ENCODE results near the gene SCN4A.
"Not testable (repeated sequence)": the region's sequence is repeated elsewhere in the genome, so short reads cannot be mapped to it uniquely, and the experiment has no call there.

Gene SCN4A

DNA sequence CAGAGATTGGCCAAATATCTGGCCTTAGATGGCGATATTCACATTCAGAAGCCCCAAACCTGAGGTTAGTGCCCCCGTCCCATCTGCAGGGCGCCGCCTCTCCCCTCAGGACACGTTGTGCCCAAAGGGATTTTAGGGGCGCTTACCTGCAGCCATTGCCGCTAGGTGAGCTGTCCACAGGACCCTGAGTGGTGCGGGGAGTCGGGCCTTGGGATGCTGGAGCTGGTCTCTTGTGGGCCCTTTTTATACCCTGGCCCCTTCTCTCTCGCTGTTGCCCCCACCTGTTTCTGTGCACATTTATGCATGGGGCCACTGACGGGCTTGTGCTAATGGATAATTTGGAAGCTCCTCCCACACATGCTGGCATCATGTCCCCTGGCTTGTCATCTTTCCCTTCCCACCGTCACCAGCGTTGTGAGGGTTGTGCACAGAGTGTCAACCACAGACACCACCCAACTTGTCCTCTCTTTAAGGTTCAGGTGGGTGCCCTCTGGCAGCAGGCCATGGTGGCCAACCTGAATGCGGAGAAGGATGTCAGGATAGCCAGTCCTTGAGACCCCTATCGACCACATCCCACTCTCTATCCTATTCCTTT, 61.6 kb downstream of the SCN4A start, which contains the start of gene CSHL1:
CSHL1 (minus strand) TSS at position 218 of the 595 bp plus-strand sequence; CDS start at position 156, 62 bp downstream.
- no peak for FAIRE-seq

DNA sequence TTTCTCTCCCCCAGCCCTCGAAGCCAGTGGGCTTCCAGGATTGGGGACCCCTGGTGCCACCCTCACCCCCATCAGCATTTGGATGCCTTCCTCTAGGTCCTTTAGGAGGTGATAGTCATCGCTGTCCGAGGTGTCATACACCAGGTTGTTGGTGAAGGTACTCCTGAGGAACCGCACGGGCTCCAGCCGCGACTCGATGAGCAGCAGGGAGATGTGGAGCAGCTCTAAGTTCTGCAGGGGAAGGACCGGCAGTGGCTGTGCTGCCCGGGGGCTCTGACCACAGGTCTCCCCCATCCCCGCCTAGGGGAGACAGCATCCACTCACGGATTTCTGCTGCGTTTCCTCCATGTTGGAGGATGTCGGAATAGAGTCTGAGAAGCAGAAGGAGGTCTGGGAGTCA, 62.6 kb downstream of the SCN4A start:
- no peak for FAIRE-seq

DNA sequence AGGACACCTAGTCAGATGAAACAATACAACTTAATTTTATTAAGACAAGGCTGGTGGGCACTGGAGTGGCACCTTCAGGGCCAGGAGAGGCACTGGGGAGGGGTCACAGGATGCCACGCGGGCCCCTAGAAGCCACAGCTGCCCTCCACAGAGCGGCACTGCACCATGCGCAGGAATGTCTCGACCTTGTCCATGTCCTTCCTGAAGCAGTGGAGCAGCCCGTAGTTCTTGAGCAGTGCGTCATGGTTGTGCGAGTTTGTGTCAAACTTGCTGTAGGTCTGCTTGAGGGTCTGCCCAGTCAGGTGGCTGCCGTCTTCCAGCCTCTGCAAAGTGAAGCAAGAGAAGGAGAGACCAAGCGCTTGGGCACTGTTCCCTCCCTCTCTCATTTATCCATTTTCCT, 63.1 kb downstream of the SCN4A start:
- not testable (repeated sequence) for FAIRE-seq

DNA sequence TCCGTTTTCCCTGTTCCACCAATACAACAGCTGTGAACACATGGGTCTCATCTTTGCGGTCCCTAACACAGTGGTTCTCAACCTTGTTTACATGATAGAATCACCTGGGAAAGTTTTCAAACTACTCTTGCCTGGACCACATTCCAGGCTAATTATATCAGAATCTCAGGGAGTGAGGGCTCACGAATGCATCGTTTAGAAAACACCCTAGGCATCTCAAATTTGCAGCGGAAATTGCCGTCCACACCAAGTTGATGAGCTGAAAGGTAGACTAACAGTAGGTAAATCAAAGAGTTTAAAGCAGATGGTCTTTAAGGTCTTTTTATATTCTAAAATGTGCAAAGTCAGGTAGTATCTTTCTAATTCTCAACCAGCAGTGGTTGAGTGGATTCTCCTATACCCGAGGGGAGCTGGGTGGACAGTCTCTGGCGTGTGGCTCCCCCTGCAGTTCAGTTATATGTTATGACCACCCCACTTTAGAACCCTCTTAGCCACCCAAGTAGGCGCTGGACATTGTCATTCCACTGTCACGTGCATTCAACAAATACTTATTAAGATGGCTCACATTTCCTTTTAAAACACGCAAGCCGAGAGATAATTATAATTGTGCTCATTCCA, 65.4 kb downstream of the SCN4A start:
- FAIRE-seq: not testable (repeated sequence)

DNA sequence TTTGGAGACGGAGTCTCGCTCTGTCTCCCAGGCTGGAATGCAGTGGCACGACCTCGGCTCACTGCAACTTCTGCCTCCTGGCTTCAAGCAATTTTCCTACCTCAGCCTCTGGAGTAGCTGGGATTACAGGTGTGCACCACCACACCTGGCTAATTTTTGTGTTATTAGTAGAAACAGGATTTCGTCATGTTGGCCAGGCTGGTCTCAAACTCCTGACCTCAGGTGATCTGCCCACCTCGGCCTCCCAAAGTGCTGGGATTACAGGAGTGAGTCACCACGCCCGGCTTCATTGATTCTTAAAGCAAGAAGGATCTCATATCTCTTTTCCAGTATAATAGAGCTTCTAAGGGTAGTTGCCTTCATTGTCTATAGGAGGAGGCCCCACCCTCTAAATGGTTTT, 67.9 kb downstream of the SCN4A start:
- FAIRE-seq: not testable (repeated sequence)

DNA sequence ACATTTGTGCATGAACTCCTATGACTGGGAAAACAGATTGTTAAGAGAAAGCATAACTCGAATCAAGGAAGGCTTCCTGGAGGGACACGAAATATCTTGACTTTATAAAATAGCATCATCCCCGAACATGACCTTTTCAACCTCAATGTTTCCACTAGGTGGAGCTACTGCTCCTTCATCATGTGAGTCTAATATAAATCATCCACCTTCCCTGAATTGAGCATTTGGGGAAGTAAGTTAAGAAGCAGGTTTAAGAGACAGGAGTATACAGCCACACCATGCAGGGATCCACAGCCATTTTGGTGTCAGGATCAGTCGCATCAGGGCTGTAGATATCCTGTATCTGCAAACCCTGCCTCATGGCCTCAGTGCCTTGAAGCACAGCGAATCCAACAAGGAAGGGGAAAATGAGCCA, 68.9 kb downstream of the SCN4A start:
- FAIRE-seq: not testable (repeated sequence)

DNA sequence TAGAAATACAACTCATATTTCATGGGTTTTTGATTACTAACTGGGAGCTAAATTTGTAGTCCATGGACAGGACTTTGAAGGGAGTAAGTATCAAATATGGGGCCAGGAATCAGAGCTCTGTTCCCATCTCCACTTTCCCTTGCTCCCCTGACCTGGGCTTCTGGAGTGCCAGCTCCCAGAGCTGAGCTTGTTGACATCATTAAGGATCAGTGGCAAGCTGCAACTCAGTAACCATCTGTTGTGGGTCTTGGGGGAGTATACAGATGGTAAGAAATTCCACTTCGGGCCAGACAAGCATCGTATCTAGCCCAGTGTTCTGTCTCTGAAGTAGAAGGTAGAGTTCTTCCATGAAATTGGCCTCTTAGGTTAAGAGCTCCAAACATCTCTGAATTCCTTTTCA, 70.7 kb downstream of the SCN4A start:
- FAIRE-seq: not testable (repeated sequence)

DNA sequence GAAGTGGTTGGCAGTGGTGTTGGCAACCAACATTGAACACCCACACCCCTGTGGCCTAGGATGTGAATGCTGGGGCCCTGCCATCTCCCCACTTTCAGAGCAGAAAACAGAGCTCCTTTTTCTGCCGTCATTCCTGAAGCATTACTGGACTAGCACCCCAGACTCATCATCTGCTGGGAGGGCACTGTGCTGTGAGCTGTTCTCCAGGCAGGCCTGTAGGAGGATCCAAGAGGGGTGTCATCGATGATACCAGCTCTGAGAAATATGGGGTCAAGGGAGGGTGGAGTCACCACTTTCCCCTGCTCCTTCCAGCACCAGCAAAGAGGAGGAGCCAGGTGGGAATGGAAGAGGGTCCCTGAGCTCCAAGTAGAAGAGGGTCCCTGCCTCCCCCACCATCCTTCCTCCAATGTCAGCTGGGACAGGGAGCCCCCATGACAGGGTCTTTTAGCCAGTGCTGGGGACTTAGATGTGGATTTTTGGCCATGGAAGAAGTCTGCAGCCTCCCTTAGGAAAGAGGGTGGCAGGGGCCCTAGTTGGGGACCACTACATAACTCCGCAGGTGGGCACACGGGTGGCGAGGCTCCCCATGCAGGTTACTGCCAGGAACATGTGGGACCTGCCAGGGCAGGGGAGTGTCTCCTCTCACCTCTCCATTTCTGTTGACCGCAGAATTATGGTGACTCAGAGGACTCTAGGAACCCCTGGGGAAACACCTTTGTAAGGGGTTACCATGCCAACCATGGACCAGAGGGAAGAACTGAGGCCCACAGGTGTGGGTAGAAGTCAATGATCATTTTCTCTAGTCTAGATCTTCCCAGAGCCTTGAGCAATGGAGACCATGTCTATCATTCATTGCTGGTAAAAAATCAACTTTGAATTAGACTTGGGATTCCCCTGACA, 73.6 kb downstream of the SCN4A start:
- not testable (repeated sequence) for FAIRE-seq

DNA sequence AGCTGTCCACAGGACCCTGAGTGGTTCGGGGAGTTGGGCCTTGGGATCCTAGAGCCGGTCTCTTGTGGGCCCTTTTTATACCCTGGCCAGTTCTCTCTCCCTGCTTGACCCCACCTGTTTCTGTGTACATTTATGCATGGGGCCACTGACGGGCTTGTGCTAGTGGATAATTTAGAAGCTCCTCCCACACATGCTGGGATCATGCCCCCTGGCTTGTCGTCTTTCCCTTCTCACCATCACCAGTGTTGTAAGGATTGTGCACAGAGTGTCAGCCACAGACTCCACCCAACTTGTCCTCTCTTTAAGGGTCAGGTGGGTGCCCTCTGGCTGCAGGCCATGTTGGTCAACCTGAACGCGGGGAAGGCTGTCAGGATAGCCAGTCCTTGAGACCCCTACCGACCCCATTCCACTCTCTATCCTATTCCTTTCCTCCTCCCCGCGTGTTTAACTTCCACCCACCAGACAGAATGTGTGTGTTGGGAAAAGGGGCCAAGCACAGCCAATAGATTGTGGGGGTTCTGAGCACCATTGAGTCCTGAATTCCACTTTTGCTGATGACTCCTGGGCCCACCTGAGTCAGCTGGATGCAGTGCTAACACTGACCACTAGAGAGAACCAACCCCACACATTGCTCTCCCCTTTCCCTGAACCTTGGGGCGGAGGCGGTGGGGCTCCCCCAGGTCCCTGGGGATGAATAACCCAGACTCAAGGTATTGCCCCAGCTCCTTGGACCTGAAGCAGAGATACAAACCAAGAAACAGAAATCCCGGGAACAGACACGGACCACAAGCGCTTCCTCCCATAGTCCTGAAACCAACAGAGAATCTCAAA, 76.0 kb downstream of the SCN4A start, which contains the start of gene CSH1:
CSH1 (minus strand) TSS at position 51 of the 831 bp plus-strand sequence. CDS start 63 bp downstream, outside the sequence.
- not testable (repeated sequence) for FAIRE-seq

DNA sequence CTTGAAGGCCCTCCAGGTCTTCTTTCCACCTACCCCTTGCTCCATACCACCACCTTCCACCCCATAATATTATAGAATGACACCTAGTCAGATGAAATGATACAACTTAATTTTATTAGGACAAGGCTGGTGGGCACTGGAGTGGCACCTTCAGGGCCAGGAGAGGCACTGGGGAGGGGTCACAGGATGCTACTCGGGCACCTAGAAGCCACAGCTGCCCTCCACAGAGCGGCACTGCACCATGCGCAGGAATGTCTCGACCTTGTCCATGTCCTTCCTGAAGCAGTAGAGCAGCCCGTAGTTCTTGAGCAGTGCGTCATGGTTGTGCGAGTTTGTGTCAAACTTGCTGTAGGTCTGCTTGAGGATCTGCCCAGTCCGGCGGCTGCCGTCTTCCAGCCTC, 77.9 kb downstream of the SCN4A start:
- not testable (repeated sequence) for FAIRE-seq

DNA sequence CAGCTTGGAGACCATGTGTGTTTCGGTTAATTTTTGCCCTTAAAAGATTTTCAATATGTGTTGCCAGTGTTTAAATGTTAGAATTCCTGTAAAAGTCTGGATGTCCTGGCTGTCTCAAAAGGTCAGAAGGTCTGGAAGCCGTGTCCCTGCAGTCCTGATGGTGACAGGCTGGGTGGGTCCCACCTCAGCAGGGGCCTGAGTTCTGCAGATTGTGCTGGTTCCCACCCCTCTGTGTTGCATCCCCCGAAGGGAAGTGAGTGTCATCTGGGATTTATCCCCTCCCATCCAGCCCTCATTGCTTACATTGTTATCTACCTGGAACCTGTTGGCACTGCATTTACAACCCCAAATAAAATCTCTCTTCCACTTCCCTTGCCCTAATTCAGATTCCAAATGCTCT, 78.7 kb downstream of the SCN4A start:
- not testable (repeated sequence) for FAIRE-seq

DNA sequence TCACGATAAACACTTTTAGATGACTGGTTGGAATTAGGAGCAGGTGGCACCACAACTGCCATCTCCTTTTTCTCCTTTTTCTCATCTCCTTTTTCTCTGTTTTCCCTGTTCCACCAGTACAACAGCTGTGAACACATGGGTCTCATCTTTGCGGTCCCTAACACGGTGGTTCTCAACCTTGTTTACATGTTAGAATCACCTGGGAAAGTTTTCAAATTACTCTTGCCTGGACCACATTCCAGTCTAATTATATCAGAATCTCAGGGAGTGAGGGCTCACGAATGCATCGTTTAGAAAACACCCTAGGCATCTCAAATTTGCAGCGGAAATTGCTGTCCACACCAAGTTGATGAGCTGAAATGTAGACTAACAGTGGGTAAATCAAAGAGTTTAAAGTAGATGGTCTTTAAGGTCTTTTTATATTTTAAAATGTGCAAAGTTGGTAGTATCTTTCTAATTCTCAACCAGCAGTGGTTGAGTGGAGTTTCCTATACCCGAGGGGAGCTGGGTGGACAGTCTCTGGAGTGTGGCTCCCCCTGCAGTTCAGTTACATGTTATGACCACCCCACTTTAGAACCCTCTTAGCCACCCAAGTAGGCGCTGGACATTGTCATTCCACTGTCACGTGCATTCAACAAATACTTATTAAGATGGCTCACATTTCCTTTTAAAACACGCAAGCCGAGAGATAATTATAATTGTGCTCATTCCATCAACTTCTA, 80.2 kb downstream of the SCN4A start:
- not testable (repeated sequence) for FAIRE-seq

DNA sequence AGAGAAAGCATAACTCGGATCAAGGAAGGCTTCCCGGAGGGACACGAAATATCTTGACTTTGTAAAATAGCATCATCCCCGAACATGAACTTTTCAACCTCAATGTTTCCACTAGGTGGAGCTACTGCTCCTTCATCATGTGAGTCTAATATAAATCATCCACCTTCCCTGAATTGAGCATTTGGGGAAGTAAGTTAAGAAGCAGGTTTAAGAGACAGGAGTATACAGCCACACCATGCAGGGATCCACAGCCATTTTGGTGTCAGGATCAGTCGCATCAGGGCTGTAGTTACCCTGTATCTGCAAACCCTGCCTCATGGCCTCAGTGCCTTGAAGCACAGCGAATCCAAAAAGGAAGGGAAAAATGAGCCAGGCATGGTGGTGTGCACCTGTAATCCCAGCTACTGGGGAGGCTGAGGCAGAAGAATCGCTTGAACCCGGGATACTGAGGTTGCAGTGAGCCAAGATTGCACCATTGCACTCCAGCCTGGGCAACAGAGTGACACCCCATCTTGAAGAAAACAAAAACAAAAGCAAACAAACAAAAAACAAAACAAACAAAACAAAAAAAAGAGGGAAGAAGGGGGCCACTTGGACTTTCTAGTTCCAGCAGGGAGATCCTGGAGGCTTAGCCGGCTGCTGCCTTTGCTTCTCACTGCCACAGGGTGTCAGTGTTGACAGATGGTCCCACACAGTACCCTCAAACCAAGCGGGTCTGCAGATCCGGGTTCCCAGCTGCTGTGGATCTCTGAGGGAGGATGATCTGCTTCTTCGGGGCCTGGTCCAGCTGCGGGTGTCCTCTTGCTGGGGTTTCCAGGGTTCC, 83.5 kb downstream of the SCN4A start:
- FAIRE-seq: peak; percentile 8
